ENCODE measurements around the gene PSMA5. TPM values are rescaled to one million over a fixed set of nuclear protein-coding genes. Genes with fewer than 3 reads are reported as not detected.
"Not testable (repeated sequence)": the region's sequence is repeated elsewhere in the genome, so short reads cannot be mapped to it uniquely, and the experiment has no call there.

Gene PSMA5
- polyA plus RNA-seq, 3 donors = 36.6 to 119 (median 118) TPM

DNA sequence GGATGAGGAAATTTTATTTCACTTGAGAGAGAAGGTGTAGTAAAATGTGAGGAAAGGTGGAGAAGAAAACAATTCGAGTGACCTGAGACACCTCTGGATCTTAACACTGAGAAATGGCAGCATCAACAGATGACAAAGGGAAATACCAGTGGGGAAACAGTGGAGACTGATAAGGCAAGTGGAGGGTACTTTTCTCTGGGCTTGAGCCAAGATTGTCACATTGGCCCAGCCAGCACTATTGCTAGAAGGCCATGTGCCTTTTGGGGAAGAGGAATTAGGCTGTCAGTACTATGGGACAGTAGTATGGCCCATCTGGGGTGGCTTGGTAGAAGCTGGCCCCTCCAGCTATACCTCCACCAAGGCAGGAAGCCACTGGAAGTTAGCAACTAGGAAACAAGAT lies 48.4 kb upstream of the PSMA5 start:
- Histone ChIP-seq H4K20me1 (ENCODE audit: insufficient read depth, low read length) (no peaks in the 10 kb centered on the region), H3K79me2 (ENCODE audit: insufficient read depth, low read length) (no peaks in the 10 kb centered on the region), H3K4me2 (replicated peaks; ENCODE audit: extremely low read depth, low read length, poor library complexity, severe bottlenecking) (no peak overlapping the region), H3K9ac (ENCODE audit: insufficient read depth, low read length, poor library complexity, severe bottlenecking) (no peak overlapping the region), H2AFZ (ENCODE audit: insufficient read depth, low read depth, low read length, poor library complexity, severe bottlenecking) (no peak overlapping the region), H3K4me3 (replicated peaks in 1 of 3; ENCODE audit: low read depth in 2 of 3, low read length in 3 of 3) (no peak overlapping the region), H3K4me1 (ENCODE audit: control insufficient read depth in 1 of 2, insufficient read depth in 2 of 2, low read length in 2 of 2) (peaks cover 13 to 14% of the 10 kb centered on the region in 2 donors), H3K27ac (ENCODE audit: low read depth in 1 of 2, low read length in 2 of 2) (no peak overlapping the region), H3K27me3 (ENCODE audit: control insufficient read depth in 2 of 2, insufficient read depth in 2 of 2, low read length in 2 of 2) (peaks cover 19 to 33% of the 10 kb centered on the region in 2 donors), H3K9me3 (replicated peaks in 1 of 2; ENCODE audit: control insufficient read depth in 1 of 2, insufficient read depth in 1 of 2, low read length in 2 of 2) (peaks cover 0 to 4% of the 10 kb centered on the region in 2 donors), H3K36me3 (replicated peaks in 1 of 2; ENCODE audit: control insufficient read depth in 1 of 2, insufficient read depth in 2 of 2, low read length in 2 of 2) (no peaks in the 10 kb centered on the region)
- intact Hi-C loops (cut with micrococcal nuclease) = no loop called here
- peaks cover 49 to 57% (median 51%) of the 10 kb centered on the region in 3 donors for H3K27me3 Mint-ChIP-seq (ENCODE audit: low read depth in 3 of 3)
- TF ChIP-seq, protein P1, sequence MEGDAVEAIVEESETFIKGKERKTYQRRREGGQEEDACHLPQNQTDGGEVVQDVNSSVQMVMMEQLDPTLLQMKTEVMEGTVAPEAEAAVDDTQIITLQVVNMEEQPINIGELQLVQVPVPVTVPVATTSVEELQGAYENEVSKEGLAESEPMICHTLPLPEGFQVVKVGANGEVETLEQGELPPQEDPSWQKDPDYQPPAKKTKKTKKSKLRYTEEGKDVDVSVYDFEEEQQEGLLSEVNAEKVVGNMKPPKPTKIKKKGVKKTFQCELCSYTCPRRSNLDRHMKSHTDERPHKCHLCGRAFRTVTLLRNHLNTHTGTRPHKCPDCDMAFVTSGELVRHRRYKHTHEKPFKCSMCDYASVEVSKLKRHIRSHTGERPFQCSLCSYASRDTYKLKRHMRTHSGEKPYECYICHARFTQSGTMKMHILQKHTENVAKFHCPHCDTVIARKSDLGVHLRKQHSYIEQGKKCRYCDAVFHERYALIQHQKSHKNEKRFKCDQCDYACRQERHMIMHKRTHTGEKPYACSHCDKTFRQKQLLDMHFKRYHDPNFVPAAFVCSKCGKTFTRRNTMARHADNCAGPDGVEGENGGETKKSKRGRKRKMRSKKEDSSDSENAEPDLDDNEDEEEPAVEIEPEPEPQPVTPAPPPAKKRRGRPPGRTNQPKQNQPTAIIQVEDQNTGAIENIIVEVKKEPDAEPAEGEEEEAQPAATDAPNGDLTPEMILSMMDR (IDR thresholded peaks at IDR 0.05) = no peak
- DNase-seq = no peak
- H3K9me3 Mint-ChIP-seq = peaks cover 0 to 4% (median 0%) of the 10 kb centered on the region in 7 donors
- peaks cover 18% of the 10 kb centered on the region for H3K4me1 Mint-ChIP-seq
- no peak overlapping the region for H3K4me3 Mint-ChIP-seq
- no peak overlapping the region for H3K27ac Mint-ChIP-seq
- no peaks in the 10 kb centered on the region for H3K36me3 Mint-ChIP-seq
- WGBS (ENCODE audit: insufficient coverage) = 50% methylated on average over 1 of the region's 1 CpG

DNA sequence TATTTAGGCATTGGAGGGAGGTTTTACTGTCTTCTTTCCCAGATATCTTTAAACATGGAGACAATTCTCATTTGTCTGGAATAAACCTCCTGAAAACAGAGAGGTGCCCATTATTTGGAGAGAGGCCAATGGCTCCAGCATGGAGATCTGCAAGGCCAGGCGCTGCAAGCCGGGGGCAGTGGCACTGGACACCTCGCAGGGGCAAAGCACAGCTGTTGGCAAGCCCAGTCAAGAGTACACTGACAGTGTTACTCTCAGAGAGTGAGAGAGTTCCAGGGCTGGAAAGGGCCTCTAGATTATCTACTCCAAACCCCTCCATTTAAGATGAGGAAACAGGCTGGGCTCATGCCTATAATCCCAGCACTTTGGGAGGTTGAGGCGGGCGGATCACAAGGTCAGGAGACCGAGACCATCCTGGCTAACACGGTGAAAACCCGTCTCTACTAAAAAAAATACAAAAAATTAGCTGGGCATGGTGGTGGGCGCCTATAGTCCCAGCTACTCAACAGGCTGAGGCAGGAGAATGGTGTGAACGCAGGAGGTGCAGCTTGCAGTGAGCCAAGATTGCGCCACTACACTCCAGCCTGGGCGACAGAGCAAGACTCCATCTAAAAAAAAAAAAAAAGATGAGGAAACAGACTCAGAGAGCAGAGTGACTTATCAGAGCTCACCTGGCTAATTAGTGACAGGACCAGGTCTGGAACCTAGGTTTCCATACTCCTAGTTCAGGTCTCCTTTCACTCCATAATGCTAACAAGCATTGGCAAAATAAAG lies 47.2 kb upstream of the PSMA5 start:
- H3K9ac ChIP-seq (ENCODE audit: insufficient read depth, low read length, poor library complexity, severe bottlenecking); H3K4me3 Mint-ChIP-seq; H3K9me3 ChIP-seq (replicated peaks in 1 of 2; ENCODE audit: control insufficient read depth in 1 of 2, insufficient read depth in 1 of 2, low read length in 2 of 2); intact Hi-C loops (cut with micrococcal nuclease); H4K20me1 ChIP-seq (ENCODE audit: insufficient read depth, low read length); H3K27ac ChIP-seq (ENCODE audit: low read depth in 1 of 2, low read length in 2 of 2); H3K9me3 Mint-ChIP-seq; H3K4me3 ChIP-seq (replicated peaks in 1 of 3; ENCODE audit: low read depth in 2 of 3, low read length in 3 of 3); H3K4me1 ChIP-seq (ENCODE audit: control insufficient read depth in 1 of 2, insufficient read depth in 2 of 2, low read length in 2 of 2); DNase-seq; H3K4me2 ChIP-seq (replicated peaks; ENCODE audit: extremely low read depth, low read length, poor library complexity, severe bottlenecking); H3K79me2 ChIP-seq (ENCODE audit: insufficient read depth, low read length); H3K36me3 Mint-ChIP-seq; H3K27ac Mint-ChIP-seq; H2AFZ ChIP-seq (ENCODE audit: insufficient read depth, low read depth, low read length, poor library complexity, severe bottlenecking); H3K36me3 ChIP-seq (replicated peaks in 1 of 2; ENCODE audit: control insufficient read depth in 1 of 2, insufficient read depth in 2 of 2, low read length in 2 of 2): not testable (repeated sequence)
- 93% methylated on average over 6 of the region's 12 CpGs for WGBS (ENCODE audit: insufficient coverage)
- H3K4me1 Mint-ChIP-seq = peaks cover 12% of the 10 kb centered on the region
- peaks cover 54 to 66% (median 60%) of the 10 kb centered on the region in 3 donors for H3K27me3 Mint-ChIP-seq (ENCODE audit: low read depth in 3 of 3)
- H3K27me3 ChIP-seq (ENCODE audit: control insufficient read depth in 2 of 2, insufficient read depth in 2 of 2, low read length in 2 of 2) = peaks cover 28 to 42% of the 10 kb centered on the region in 2 donors
